NCI-H146 treated with DMSO at 0.1 percent for 48 hours (cell line): ENCODE results near the gene AMOTL2.

Experiments
- DNase-seq: peaks from one replicate; lab custom pipeline; 2025; ENCODE audit not compliant: unreplicated experiment; lab: John Stamatoyannopoulos, UW

AMOTL2 gene

GRCh38 chr3:134374105-134374790 lies at the start of gene AMOTL2:
Gene AMOTL2, minus strand, starts transcription at chr3:134374447. Its CDS starts 3,014 bp downstream, at chr3:134371433.
- DNase-seq = peak; percentile 49

- no peak for DNase-seq
Observed at GRCh38 chr3:134423153-134423552, 48.9 kb upstream of the AMOTL2 start.

GRCh38 chr3:134419960-134420321 lies 45.7 kb upstream of the AMOTL2 start:
- no peak for DNase-seq

GRCh38 chr3:134419214-134419959 lies 45.1 kb upstream of the AMOTL2 start:
- DNase-seq = no peak

GRCh38 chr3:134409041-134409440 lies 34.8 kb upstream of the AMOTL2 start:
- DNase-seq = no peak

- no peak for DNase-seq
Observed at GRCh38 chr3:134407239-134407625, 33.0 kb upstream of the AMOTL2 start.

GRCh38 chr3:134406331-134407238 lies 32.3 kb upstream of the AMOTL2 start:
- peak; percentile 68 for DNase-seq

GRCh38 chr3:134404366-134404885 lies 30.2 kb upstream of the AMOTL2 start:
- no peak for DNase-seq

- DNase-seq = no peak
Observed at GRCh38 chr3:134397755-134398154, 23.5 kb upstream of the AMOTL2 start.

GRCh38 chr3:134395103-134395502 lies 20.9 kb upstream of the AMOTL2 start:
- DNase-seq = no peak

GRCh38 chr3:134394380-134394779 lies 20.1 kb upstream of the AMOTL2 start:
- DNase-seq = no peak

GRCh38 chr3:134393074-134393473 lies 18.8 kb upstream of the AMOTL2 start:
- no peak for DNase-seq

- DNase-seq = no peak
Observed at GRCh38 chr3:134392336-134392983, 18.2 kb upstream of the AMOTL2 start.

GRCh38 chr3:134389865-134390264 lies 15.6 kb upstream of the AMOTL2 start:
- DNase-seq = no peak

- no peak for DNase-seq
Observed at GRCh38 chr3:134388788-134389485, 14.7 kb upstream of the AMOTL2 start.

- DNase-seq = no peak
Observed at GRCh38 chr3:134388292-134388691, 14.0 kb upstream of the AMOTL2 start.

GRCh38 chr3:134387293-134387692 lies 13.0 kb upstream of the AMOTL2 start:
- no peak for DNase-seq

GRCh38 chr3:134384963-134385362 lies 10.7 kb upstream of the AMOTL2 start:
- no peak for DNase-seq

GRCh38 chr3:134381831-134382442 lies 7.7 kb upstream of the AMOTL2 start:
- DNase-seq = no peak

GRCh38 chr3:134381076-134381475 lies 6.8 kb upstream of the AMOTL2 start:
- DNase-seq = no peak
